ENCODE measurements around the gene ACOXL.

Gene ACOXL

GRCh38 chr2:110980339-110981062 is 248.1 kb downstream of the ACOXL start:
- DNase-seq, result no peak

- DNase-seq, result no peak
These were observed 250.8 kb downstream of the ACOXL start for GRCh38 chr2:110983133-110983532.

GRCh38 chr2:110984694-110985490 is 252.5 kb downstream of the ACOXL start:
- DNase-seq, result no peak

GRCh38 chr2:110990440-110990839 is 258.1 kb downstream of the ACOXL start:
- DNase-seq, result no peak

GRCh38 chr2:110991911-110992310 is 259.5 kb downstream of the ACOXL start:
- no peak for DNase-seq

GRCh38 chr2:110992886-110993285 is 260.5 kb downstream of the ACOXL start:
- no peak for DNase-seq

GRCh38 chr2:110993557-110994231 is 261.3 kb downstream of the ACOXL start:
- no peak for DNase-seq

GRCh38 chr2:110994250-110994961 is 262.0 kb downstream of the ACOXL start:
- DNase-seq, result no peak

- no peak for DNase-seq
These were observed 263.5 kb downstream of the ACOXL start for GRCh38 chr2:110995911-110996310.

GRCh38 chr2:110997331-110998045 is 265.1 kb downstream of the ACOXL start:
- DNase-seq, result no peak

GRCh38 chr2:110998311-110998710 is 265.9 kb downstream of the ACOXL start:
- no peak for DNase-seq

- DNase-seq, result no peak
These were observed 267.3 kb downstream of the ACOXL start for GRCh38 chr2:110999626-111000025.

- no peak for DNase-seq
These were observed 272.9 kb downstream of the ACOXL start for GRCh38 chr2:111005307-111005706.

GRCh38 chr2:111005821-111006220 is 273.4 kb downstream of the ACOXL start:
- no peak for DNase-seq

- DNase-seq, result no peak
These were observed 275.6 kb downstream of the ACOXL start for GRCh38 chr2:111007757-111008688.

- no peak for DNase-seq
These were observed 278.8 kb downstream of the ACOXL start for GRCh38 chr2:111011218-111011617.

GRCh38 chr2:111015283-111015995 is 283.1 kb downstream of the ACOXL start:
- DNase-seq, result no peak

GRCh38 chr2:111017034-111017622 is 284.8 kb downstream of the ACOXL start:
- no peak for DNase-seq

GRCh38 chr2:111017909-111018308 is 285.5 kb downstream of the ACOXL start:
- DNase-seq, result no peak

GRCh38 chr2:111019381-111019780 is 287.0 kb downstream of the ACOXL start:
- DNase-seq, result no peak
